GM21515 (cell line): Measurements from ENCODE around the gene ASPG.
"Not testable (repeated sequence)": the region's sequence is repeated elsewhere in the genome, so short reads cannot be mapped to it uniquely, and the experiment has no call there.

Source experiments
- ATAC-seq: cut with Tn5 transposase; IDR thresholded peaks from one replicate; pipeline ENCODE4 v1.9.1; 2021; ENCODE audit not compliant: unreplicated experiment

The ASPG gene

DNA sequence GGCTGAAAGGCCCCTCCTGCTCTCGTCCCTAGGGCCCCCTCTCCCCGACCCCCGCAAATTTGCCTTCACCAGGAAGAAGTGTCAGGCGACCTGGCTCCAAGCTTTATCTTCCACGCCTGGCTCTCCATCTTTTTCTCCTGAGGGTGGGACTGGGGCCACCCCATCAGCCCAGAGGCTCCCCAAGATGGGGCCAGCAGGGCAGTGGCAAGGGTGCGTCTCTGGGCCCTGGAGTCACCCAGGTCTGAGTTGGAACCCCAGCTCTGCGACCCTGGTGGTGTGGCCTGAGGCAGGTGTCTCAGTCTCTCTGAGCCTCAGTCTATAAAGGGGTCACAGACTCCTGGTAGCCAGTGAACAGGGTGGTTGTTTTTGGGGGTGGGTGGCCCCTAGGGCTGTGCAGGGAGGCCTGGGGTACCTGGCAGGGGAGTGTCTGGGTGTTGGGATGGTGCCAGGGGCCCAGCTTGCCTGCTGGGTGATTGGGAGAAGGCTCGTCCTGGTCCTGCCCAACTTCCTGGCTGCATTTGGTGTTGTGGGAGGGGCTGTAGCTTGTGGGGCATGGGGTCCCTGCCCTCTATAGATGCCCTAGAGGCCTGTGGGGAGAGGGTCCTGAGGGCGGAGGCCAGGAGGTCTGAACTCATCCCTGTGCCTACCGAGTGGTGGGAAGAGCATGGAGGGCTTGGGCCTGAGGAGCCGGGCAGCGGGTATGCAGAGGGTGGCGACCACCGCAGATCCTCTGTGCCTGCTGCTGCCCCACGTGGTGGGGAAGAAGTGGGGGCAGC is 60.5 kb downstream of the ASPG start:
- no peak for ATAC-seq

GRCh38 chr14:104146651-104147345 is 61.3 kb downstream of the ASPG start:
- no peak for ATAC-seq

DNA sequence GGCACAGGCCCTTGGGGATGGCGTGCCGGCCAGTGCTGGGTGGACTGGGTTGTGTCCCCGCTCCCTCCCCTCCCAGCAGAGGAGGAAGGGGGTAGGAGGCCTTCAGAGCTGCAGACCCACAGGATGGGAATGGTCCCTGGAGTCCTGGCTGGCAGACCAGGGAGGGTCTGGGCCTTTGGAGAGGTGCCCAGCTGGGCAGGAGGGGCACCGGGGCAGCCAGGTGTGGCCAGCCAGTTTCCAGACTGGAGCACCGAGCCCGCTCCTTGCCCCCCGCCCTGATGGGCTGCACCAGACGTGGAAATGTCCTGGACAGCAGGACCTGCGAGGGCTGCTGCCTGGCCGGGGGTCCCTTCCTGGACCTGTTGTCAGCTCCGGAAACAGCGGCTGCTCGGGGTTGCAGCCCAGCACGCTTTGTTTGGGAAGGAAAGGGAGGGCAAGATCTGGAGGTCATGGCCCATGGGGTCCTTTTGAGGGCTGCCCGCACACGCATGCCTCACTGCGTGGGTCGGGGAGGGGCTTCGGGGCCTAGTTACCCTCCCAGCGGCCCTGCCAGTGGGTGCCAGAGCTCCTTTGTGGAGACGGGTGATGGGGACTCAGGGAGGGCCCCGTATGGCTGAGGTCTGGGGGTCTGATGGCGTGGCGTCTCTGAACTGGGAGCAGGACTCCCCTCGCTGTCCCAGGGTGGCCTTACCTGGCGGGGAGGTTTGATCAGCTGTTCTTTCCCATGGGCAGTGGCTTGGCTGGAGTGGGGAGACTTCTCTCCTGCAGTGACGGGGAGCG is 62.0 kb downstream of the ASPG start:
- no peak for ATAC-seq

DNA sequence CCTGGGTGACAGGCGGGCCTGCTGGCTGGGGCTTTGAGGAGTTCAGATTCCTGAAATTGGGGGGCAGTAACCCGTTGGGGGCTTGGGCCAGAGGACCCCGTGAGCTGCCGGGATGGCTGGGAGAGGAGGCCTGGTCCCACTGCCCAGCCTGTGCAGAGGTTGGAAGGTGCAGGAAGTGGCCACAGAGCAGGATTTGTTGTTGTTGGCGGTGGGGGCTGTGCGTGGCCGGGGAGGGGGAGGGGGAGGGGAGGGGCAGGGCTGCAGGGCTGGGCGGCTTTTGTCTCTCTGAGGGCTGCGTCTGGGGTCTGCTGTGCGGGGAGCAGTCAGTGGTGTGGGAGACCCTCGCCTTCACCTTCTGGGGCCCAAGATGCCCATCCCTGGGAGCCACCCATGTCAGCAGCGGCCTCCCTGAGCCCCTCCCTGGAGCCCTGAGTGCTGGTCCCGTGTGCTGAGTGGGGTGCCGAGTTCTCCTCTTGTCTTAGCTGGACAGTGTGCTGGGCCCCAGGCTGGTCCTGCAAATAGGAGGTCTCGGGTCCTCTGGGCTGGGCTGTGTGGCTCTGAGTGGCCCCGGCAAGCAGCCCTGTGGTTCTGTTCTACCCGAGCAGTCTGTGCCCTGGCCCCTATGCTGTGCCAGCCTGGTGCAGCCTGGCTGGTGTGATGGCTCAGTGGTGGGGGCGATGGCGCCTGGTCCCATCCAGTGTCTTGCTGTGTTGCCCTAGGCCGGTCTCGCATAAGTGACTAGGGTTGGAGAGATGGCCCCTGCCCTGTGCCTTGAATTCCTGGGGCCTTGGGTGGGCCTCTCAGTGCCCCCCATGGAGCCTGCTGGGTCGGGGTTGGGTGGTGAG is 63.2 kb downstream of the ASPG start:
- no peak for ATAC-seq

GRCh38 chr14:104149278-104149595 is 63.7 kb downstream of the ASPG start:
- ATAC-seq: no peak

DNA sequence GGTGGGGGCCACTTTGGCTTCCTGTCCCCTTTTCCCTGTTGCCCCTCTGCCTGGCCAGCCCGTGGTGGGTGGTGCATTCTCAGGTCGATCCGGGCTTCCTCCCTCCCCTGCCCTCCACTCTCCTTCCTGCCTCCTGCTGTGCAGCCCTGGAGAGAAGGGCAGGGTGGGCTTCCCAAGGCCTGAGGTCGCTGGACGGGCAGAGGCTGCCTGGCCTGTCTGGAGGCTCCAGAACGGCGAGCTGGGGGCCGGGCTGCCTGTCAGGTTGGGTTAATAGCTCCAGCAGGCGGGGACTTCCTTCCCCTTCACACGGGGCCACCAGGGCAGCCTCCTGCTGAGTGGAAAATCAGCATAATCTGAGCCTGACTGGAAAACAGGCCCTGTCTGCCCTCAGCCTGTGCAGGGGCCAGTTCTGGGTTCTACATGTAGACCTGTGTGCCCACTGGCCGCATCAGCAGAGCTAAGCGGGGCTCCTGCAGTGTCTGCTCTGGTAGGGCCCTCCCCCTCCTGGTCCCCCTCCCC is 64.2 kb downstream of the ASPG start:
- ATAC-seq: no peak

DNA sequence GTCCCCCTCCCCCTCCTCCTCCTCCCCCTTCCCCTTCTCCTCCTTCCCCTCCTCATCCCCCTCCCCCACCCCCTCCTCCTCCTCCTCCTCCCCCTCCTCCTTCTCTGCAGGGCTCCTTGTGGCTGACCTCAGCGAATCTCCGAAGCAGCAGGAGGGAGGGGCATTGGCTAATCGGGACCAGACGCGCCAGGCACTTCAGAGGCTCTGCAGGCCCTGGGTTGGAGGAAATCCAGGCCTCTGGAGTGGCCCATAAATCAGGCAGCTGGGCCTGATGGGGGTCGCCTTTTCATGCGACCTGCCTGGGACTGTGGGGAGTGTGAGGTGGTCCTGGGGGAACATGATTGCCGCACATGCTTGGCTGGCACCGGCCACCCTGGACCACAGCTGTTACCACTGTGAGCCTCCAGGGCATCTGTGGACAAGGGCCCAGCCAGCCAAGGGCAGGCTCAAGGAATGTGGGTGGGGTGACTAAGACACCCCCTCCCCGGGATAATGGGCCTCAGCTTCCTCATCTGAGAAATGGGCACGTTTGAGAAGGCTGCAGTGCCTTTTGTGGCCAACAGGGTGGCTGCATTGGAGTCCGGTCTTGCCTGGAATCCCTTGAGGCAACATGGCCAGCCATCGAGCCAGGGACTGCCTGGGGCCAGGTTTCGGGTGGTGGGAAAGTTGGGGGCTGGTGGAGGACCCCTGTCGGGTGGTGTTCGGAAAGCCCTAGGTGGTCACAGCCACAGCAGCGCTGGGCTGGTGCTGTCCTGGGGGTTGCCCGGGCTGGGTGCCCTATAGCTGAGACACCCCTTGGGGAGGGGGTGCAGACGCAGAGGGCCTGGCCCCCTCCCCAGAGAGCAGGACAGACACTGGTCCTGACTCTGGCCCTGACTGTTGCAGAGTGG is 64.9 kb downstream of the ASPG start:
- ATAC-seq: no peak

- ATAC-seq: no peak
These were observed 65.5 kb downstream of the ASPG start for GRCh38 chr14:104151026-104151381.

DNA sequence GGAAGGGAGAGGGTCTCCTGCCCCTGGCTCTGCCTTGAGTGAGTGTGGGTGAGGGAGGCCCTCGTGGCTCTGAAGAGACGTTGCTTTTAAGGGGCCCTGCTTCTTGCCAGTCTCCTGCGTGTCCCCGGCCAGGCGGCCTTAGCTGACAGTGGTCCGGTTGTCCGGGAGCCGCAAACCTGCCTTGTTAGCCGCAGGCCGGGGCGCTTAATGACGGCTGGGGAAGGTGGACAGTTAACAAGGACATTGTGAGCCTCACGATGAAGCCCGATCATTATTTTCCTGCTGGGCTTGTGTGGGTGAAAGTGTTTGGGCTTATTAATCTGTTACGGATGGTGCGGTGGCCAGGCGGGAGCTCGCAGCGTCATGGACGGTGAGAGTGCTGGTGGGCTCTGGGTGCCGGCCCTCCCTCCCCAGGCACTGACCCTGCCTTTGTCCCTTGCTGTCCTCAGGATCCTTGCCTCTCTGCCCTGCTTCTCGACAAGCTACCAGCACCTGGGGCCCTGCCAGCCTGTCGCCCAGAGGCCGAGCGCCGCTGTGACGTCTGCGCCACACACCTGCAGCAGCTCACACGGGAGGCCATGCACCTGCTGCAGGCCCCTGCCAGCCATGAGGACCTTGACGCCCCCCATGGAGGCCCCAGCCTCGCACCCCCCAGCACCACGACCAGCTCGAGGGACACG is 66.2 kb downstream of the ASPG start:
- no peak for ATAC-seq

GRCh38 chr14:104152246-104152575 is 66.7 kb downstream of the ASPG start:
- ATAC-seq: no peak

- no peak for ATAC-seq
These were observed 67.3 kb downstream of the ASPG start for GRCh38 chr14:104152686-104153393.

- ATAC-seq: not testable (repeated sequence)
These were observed 67.9 kb downstream of the ASPG start for GRCh38 chr14:104153394-104153755.

DNA sequence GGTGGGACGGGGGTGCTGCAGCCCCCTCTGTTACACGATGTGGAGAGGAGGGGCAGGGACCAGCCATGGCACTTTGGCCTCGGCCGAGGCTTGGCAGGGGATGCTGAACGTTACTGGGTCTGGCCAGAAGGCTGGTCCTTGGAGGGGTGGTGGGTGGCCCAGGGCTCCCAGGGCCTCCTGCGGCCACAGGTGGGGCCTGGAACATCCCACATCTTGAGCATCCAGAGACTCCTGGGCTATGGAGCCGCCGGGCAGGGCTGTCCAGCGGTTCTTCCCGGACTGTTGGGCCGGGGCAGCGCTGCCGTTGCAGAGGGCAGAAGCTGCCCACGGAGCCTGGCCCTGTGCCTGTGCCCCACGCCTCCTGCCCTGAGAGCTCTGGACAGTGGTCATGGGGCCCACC is 68.7 kb downstream of the ASPG start:
- no peak for ATAC-seq

DNA sequence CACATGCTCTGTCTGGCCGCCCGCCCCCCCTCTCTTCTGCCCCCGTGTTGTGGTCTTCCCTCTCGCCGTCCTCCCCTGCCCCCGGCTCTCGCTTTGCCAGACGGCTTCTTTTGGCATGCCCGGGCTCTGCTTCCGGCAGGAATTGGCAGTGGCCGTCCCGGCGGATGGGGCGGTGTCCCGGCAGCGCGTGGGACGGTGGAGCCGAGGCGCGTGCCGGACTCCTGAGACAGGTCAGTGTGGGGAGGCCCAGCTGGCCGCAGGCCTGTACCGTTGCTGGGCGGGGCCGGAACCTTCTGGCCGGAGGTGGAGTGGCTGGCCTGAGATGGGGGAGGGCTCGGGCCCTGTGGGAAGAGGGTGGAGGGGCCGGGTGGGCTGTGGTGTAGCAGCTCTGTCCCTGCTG is 70.0 kb downstream of the ASPG start:
- no peak for ATAC-seq

DNA sequence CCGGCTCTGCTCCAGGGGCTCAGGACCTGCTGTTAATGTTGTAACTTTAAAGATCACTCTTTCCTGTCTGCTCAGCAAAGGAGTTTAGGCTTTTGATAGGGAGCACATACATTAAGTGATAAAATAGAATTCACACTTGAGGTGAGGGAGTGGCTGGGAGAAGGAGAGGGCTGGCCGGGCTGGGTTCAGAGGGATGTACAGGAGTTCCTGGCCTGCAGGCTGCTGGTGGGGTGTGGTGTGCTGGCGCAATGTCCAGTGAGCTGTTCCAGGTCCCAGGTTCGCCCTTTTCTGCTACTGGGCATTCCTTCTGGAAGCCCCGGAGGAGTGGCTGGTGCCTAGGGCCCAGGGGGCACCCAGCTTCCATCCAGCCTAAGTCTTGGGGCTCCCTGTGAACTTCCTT is 70.6 kb downstream of the ASPG start:
- no peak for ATAC-seq

DNA sequence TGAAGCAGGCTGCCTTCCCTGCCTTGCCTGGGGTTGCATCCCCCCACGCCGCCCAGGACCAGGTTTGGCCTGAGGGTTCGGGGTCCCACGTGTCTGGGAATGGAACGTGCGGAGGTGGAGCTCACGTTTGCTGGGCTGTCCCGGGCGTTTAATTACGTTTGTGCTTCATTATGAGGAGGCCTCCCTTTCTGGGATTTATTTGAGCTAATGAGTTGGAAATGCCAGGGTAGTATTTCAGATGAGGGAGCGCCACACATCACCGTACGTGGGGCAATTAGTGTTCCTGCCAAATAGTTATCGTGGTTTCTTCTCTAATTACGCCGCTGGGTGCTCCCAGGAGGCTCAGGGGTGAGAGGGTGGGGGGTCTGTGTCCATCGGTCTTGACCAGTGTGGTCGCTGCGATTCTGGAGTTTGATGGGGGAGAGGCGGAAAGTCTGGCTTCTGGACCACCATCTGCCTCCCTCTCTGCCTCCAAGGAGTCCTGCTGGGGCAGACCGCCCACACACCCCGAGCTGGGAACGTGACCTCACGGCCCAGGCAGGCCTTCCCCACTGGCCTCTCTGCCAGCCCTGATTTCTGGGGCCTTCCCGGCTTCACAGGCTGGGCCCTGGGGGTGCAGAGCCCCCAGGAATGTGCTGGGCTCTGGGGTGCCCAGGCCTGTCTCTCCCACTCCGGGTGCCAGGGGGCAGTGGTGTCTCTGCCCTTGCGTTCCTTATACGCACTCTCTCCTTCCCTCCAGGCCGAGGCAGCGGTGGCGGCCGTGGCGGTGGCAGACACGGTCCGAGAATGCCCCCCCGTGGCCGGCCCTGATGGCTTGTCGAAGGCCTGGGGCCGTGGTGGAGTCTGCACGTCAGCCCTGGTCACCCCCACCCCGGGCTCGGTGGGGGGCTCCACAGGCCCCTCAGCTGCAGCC is 71.8 kb downstream of the ASPG start:
- no peak for ATAC-seq

DNA sequence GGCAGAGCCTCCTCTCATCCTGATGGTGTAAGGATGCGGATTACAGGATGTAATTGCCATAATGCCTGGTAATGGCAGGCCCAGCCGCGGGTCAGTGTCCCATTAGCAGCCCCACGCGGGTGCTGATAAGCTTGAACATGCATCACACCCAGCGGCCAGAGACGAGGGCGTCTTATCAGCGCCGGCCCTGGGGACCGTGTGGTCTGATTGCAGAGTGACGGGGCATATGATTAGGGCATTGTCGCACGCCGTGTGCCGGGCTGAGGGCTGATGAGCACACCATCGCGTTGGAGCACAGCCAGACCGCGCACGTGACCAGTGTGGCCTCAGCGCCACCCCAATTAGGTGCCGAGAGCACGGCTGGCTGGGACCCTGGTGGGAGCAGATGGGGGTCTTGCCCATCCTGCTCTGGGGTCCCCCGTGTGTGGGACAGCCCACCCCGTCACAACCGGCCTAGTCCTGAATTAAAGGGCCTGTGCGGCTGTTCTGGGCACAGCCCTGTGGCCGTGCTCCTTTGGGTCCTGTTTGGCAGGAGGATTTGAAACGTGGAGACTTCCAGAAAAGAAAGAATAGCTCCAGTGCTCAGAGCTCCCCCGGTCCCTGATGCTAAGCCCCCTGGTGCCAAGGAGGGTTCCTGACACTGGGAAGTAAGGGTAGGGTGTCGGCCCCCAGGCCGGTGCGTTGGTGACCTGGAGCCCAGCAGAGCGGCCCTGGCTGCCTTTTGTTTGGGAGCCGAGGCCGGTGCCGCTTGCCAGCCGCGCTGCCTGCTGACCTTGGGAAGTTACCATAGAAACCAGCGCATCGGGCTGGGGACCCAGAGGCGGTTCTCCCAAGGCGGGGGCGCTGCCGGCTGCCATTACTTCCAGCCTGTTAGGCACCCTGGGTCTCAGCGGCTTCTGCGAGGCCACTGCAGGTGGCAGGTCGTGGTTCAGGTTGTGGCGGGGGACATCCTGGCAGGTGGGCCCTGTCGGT is 73.6 kb downstream of the ASPG start:
- no peak for ATAC-seq
